GM18498 (cell line): Measurements from ENCODE around the gene SPI1.
"Not testable (repeated sequence)": the region's sequence is repeated elsewhere in the genome, so short reads cannot be mapped to it uniquely, and the experiment has no call there.

Experiments used
- ATAC-seq: cut with Tn5 transposase; IDR thresholded peaks from one replicate; pipeline ENCODE4 v1.9.1; 2021; ENCODE audit warnings: mild to moderate bottlenecking, moderate library complexity; ENCODE audit not compliant: unreplicated experiment

Gene SPI1

GRCh38 chr11:47327949-47328348, 50.4 kb downstream of the SPI1 start:
- no peak for ATAC-seq

GRCh38 chr11:47327025-47327424, 51.3 kb downstream of the SPI1 start:
- ATAC-seq, result no peak

GRCh38 chr11:47326198-47326597, 52.1 kb downstream of the SPI1 start:
- ATAC-seq, result no peak

GRCh38 chr11:47325271-47326041, 52.9 kb downstream of the SPI1 start:
- ATAC-seq, result no peak

- no peak for ATAC-seq
Measured at GRCh38 chr11:47324520-47324919, 53.8 kb downstream of the SPI1 start.

GRCh38 chr11:47318166-47318565, 60.2 kb downstream of the SPI1 start:
- ATAC-seq, result no peak

- ATAC-seq, result no peak
Measured at GRCh38 chr11:47317064-47317828, 61.1 kb downstream of the SPI1 start.

GRCh38 chr11:47316501-47316900, 61.8 kb downstream of the SPI1 start:
- not testable (repeated sequence) for ATAC-seq

GRCh38 chr11:47314992-47315391, 63.4 kb downstream of the SPI1 start:
- no peak for ATAC-seq

GRCh38 chr11:47308050-47308823, 70.1 kb downstream of the SPI1 start:
- ATAC-seq, result no peak

GRCh38 chr11:47306484-47306844, 71.9 kb downstream of the SPI1 start:
- no peak for ATAC-seq

- ATAC-seq, result no peak
Measured at GRCh38 chr11:47305734-47306483, 72.4 kb downstream of the SPI1 start.
